Activated effector memory CD4-positive, alpha-beta T cell treated with anti-CD3 and anti-CD28 coated beads, Interleukin-2, amount 50 U/mL, for 16 hours (primary cell): ENCODE data around the gene ST8SIA4.
A peak's percentile ranks its signal among the peaks of the same experiment; 100 is the strongest.

Experiments
- DNase-seq: peaks from one replicate; pipeline ENCODE4 v3.0.0-alpha.2; 2020

ST8SIA4 gene

GRCh38 chr5:100864931-100865330 is 38.2 kb downstream of the ST8SIA4 start:
- DNase-seq = no peak

- no peak for DNase-seq
These were observed 39.3 kb downstream of the ST8SIA4 start for GRCh38 chr5:100863739-100864138.

- DNase-seq = no peak
These were observed 41.9 kb downstream of the ST8SIA4 start for GRCh38 chr5:100861148-100861547.

- no peak for DNase-seq
These were observed 42.7 kb downstream of the ST8SIA4 start for GRCh38 chr5:100860407-100860806.

- DNase-seq = no peak
These were observed 44.0 kb downstream of the ST8SIA4 start for GRCh38 chr5:100858987-100859545.

- no peak for DNase-seq
These were observed 46.6 kb downstream of the ST8SIA4 start for GRCh38 chr5:100856462-100856861.

- no peak for DNase-seq
These were observed 47.1 kb downstream of the ST8SIA4 start for GRCh38 chr5:100855937-100856430.

- no peak for DNase-seq
These were observed 47.8 kb downstream of the ST8SIA4 start for GRCh38 chr5:100855295-100855694.

- DNase-seq = no peak
These were observed 48.5 kb downstream of the ST8SIA4 start for GRCh38 chr5:100854591-100854990.

- DNase-seq = no peak
These were observed 49.5 kb downstream of the ST8SIA4 start for GRCh38 chr5:100853582-100853981.

GRCh38 chr5:100852988-100853449 is 50.1 kb downstream of the ST8SIA4 start:
- DNase-seq = no peak

- DNase-seq = no peak
These were observed 51.0 kb downstream of the ST8SIA4 start for GRCh38 chr5:100852051-100852450.

GRCh38 chr5:100846772-100847171 is 56.3 kb downstream of the ST8SIA4 start:
- no peak for DNase-seq

GRCh38 chr5:100842080-100842479 is 61.0 kb downstream of the ST8SIA4 start:
- DNase-seq = no peak

GRCh38 chr5:100841358-100842076 is 61.6 kb downstream of the ST8SIA4 start:
- no peak for DNase-seq

GRCh38 chr5:100840789-100841188 is 62.3 kb downstream of the ST8SIA4 start:
- DNase-seq = no peak

GRCh38 chr5:100840370-100840769 is 62.7 kb downstream of the ST8SIA4 start:
- DNase-seq = peak; percentile 66

GRCh38 chr5:100838048-100838473 is 65.0 kb downstream of the ST8SIA4 start:
- no peak for DNase-seq

GRCh38 chr5:100834519-100834918 is 68.6 kb downstream of the ST8SIA4 start:
- DNase-seq = no peak

GRCh38 chr5:100832252-100833230 is 70.5 kb downstream of the ST8SIA4 start:
- DNase-seq = no peak

GRCh38 chr5:100828898-100829356 is 74.2 kb downstream of the ST8SIA4 start:
- no peak for DNase-seq

- no peak for DNase-seq
These were observed 74.8 kb downstream of the ST8SIA4 start for GRCh38 chr5:100828071-100828897.
